ENCODE results near the gene HMGN5. TPM values are rescaled to one million over a fixed set of nuclear protein-coding genes. Genes with fewer than 3 reads are reported as not detected.

HMGN5 gene
- total and polyA plus RNA-seq, 2 of the 8 experiments (the other 6 are each of a cell fraction or from before 2014, with no cell fraction given): 6.0 to 20.4 TPM

DNA sequence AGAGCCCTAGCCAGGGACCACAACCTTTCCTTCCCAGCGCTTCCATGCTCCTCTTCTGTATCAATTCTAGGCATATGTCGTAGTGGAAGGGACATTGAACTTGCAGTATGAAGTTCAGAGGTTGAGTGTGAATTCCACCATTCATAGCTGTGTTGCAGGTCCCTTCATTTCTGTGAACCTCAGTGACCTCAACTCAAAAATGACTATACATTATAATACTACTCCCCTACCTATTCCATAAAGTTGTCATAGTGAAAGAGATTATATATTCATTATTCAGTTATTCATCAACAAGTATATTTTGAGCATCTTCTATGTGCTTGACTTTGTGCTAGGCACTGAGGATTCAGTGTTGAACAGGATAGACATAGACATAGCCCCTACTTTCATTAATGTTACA is 28.2 kb upstream of the HMGN5 start:
- H3K18ac ChIP-seq (ENCODE audit: extremely low read depth, low read length): no peak overlapping the region
- no peak overlapping the region for H2BK15ac ChIP-seq (ENCODE audit: low read length)
- no peak overlapping the region for H3K4ac ChIP-seq (replicated peaks; ENCODE audit: insufficient read length, low read depth, low read length)
- no peak overlapping the region; the same call in 1 of the 2 replicates for H2BK5ac ChIP-seq (ENCODE audit: low read depth, low read length)
- no peaks in the 10 kb centered on the region for H3K27me3 ChIP-seq (replicated peaks in 1 of 4; ENCODE audit: control insufficient read depth in 3 of 4, extremely low read depth in 1 of 4, insufficient read depth in 3 of 4, low read length in 3 of 4)
- no peak overlapping the region for H2AFZ ChIP-seq (ENCODE audit: low read length)
- H3K9ac ChIP-seq (replicated peaks in 1 of 4; ENCODE audit: extremely low read depth in 1 of 4, low read depth in 3 of 4, low read length in 3 of 4): no peak overlapping the region
- H3K4me3 ChIP-seq (ENCODE audit: extremely low read depth in 1 of 4, insufficient read depth in 2 of 4, low read depth in 3 of 4, low read length in 4 of 4): no peak overlapping the region
- TF ChIP-seq CHD1 (IDR thresholded peaks at IDR 0.05; ENCODE audit: low read depth, low read length): no peak
- TF ChIP-seq CHD2 (IDR thresholded peaks at IDR 0.05; ENCODE audit: low read length): no peak
- no peak for TF ChIP-seq GTF2F1 (IDR thresholded peaks at IDR 0.05; ENCODE audit: borderline replicate concordance, low read depth, low read length)
- TF ChIP-seq RXRA (IDR thresholded peaks at IDR 0.05; ENCODE audit: insufficient read depth, low read depth, low read length): no peak
- TF ChIP-seq, protein P1, sequence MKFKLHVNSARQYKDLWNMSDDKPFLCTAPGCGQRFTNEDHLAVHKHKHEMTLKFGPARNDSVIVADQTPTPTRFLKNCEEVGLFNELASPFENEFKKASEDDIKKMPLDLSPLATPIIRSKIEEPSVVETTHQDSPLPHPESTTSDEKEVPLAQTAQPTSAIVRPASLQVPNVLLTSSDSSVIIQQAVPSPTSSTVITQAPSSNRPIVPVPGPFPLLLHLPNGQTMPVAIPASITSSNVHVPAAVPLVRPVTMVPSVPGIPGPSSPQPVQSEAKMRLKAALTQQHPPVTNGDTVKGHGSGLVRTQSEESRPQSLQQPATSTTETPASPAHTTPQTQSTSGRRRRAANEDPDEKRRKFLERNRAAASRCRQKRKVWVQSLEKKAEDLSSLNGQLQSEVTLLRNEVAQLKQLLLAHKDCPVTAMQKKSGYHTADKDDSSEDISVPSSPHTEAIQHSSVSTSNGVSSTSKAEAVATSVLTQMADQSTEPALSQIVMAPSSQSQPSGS (IDR thresholded peaks at IDR 0.05; ENCODE audit: low read length): no peak
- H3K9me3 ChIP-seq (ENCODE audit: insufficient read depth in 2 of 2, low read depth in 1 of 2, low read length in 1 of 2): no peaks in the 10 kb centered on the region
- no peaks in the 10 kb centered on the region for H3K36me3 ChIP-seq (ENCODE audit: control insufficient read depth in 2 of 4, insufficient read depth in 4 of 4, low read length in 3 of 4)
- no peak overlapping the region for H4K91ac ChIP-seq (replicated peaks; ENCODE audit: insufficient read length, low read length)
- H4K5ac ChIP-seq (ENCODE audit: insufficient read length, low read depth, low read length): no peak overlapping the region
- DNase-seq (ENCODE audit: low read depth in 1 of 2, low spot score in 2 of 2): no peak
- no peaks in the 10 kb centered on the region for H3K79me1 ChIP-seq (ENCODE audit: low read depth, low read length)
- no peak overlapping the region for H2BK12ac ChIP-seq (ENCODE audit: low read depth, low read length)
- H2BK120ac ChIP-seq (replicated peaks; ENCODE audit: low read depth, low read length): no peak overlapping the region
- H2BK20ac ChIP-seq (ENCODE audit: low read length): no peak overlapping the region
- H4K20me1 ChIP-seq (replicated peaks in 1 of 2; ENCODE audit: control insufficient read depth in 1 of 2, insufficient read depth in 2 of 2, low read length in 2 of 2): no peaks in the 10 kb centered on the region
- no peak overlapping the region for H4K8ac ChIP-seq (ENCODE audit: extremely low read depth, insufficient read depth, low read length)
- no peak overlapping the region for H3K23ac ChIP-seq (ENCODE audit: insufficient read length)
- H3K14ac ChIP-seq (ENCODE audit: insufficient read length): no peak overlapping the region
- no peak for FAIRE-seq
- WGBS, 2 experiments (ENCODE audit: extremely low coverage in 1 of 2, insufficient coverage in 1 of 2, insufficient read length in 1 of 2, insufficient replicate concordance in 2 of 2, low coverage in 1 of 2, low lambda C conversion rate in 2 of 2, missing lambda C conversion rate in 1 of 2): 94% methylated on average over 2 of the region's 2 CpGs; no CpG with 5 or more reads in 1 of the 2 experiments
- peaks cover 0 to 11% of the 10 kb centered on the region in 2 experiments; a peak in 2 of 4 replicates for H3K79me2 ChIP-seq (ENCODE audit: control insufficient read depth in 1 of 2, insufficient read depth in 2 of 2, low read length in 2 of 2)
- ChIA-PET CTCF (ENCODE audit: partially characterized antibody) (no interaction called here), POLR2A (ENCODE audit: partially characterized antibody) (no interaction called here)
- no peak overlapping the region for H3K4me2 ChIP-seq (ENCODE audit: insufficient read depth in 1 of 2, low read depth in 2 of 2, low read length in 2 of 2)
- no peak overlapping the region for H2AK5ac ChIP-seq (ENCODE audit: low read depth, low read length)
- H3K27ac ChIP-seq (ENCODE audit: low read depth, low read length): no peak overlapping the region
- no peaks in the 10 kb centered on the region for H3K4me1 ChIP-seq (replicated peaks in 1 of 4; ENCODE audit: control insufficient read depth in 3 of 4, insufficient read depth in 4 of 4, low read length in 3 of 4)
- no peak overlapping the region for H3K56ac ChIP-seq (replicated peaks; ENCODE audit: insufficient read length, low read depth, low read length)
- no peaks in the 10 kb centered on the region for H3K23me2 ChIP-seq (ENCODE audit: low read depth, low read length)

All from H1 (cell line).